ENCODE measurements around the gene NELFE. TPM values are rescaled to one million over a fixed set of nuclear protein-coding genes. Genes with fewer than 3 reads are reported as not detected.

Gene NELFE
- total and polyA plus RNA-seq, 2 of the 13 experiments (the other 11 are each of a cell fraction or from before 2014, with no cell fraction given): 51.3 to 69.8 TPM

DNA sequence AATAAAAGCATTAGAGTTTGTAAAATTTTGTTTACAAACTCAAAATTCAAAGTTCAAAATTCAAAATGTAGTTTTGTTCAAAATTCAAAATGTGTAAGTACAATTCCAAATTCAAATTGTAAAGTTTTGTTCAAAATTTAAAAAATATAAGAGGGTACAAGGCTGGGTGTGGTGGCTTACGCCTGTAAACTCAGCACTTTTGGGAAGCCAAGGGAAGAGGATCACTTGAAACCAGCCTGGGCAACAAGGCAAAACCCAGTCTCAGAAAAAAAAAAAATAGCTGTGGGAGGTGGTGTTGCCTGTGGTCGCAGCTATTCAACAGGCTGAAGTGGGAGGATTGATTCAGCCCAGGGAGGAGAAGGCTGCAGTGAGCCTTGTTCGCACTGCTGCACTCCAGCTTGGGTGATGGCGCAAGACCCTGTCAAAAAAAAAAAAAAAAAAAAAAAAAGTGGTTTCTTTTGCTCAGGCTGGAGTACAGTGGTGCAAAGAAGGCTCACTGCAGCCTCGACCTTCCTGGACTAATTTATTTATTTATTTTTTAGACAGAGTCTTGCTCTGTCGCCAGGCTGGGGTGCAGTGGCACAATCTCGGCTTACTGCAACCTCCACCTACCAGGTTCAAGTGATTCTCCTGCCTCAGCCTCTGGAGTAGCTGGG is 51.5 kb downstream of the NELFE start:
- no TSS peak for BruUV-seq (replicated peaks)
- intact Hi-C loops (cut with micrococcal nuclease; ENCODE audit: unreplicated experiment) (no loop called here), in situ Hi-C loops (cut with HindIII; ENCODE audit: extremely low pct_ligation_motif_present, low pct_unique_long_range_greater_than_20kb) (loop anchor here (25.0 kb wide), 1 partner anchor 1055 kb away; the partner anchor contains the start of genes BRD2 and HLA-DMA)
- CTCF ChIA-PET (ENCODE audit: low intra/inter-chr PET ratio, low total read pairs): no interaction called here
- Histone ChIP-seq H3K27ac (ENCODE audit: extremely low read length, insufficient read depth, low read length) (peak overlapping the region; percentile 11), H3K4me1 (ENCODE audit: insufficient read depth, low read length) (peaks cover 62% of the 10 kb centered on the region), H3K36me3 (replicated peaks in 1 of 2; ENCODE audit: control insufficient read depth in 1 of 2, insufficient read depth in 2 of 2, low read length in 2 of 2) (no peaks in the 10 kb centered on the region), H3K79me2 (ENCODE audit: insufficient read depth, low read length) (no peaks in the 10 kb centered on the region), H3K27me3 (ENCODE audit: control insufficient read depth in 1 of 2, insufficient read depth in 2 of 2, low read length in 2 of 2) (peaks cover 1 to 6% of the 10 kb centered on the region in 2 experiments; a peak in 1 of 5 replicates), H3K4me3 (replicated peaks in 1 of 3; ENCODE audit: insufficient read depth in 1 of 3, low read depth in 2 of 3, low read length in 3 of 3) (peak overlapping the region; percentile 21 to 46 (median 25); a peak in 4 of 6 replicates), H3K4me2 (ENCODE audit: low read depth, low read length) (peak overlapping the region; percentile 68), H2AFZ (ENCODE audit: low read length) (no peak overlapping the region), H4K20me1 (ENCODE audit: insufficient read depth, low read length) (no peaks in the 10 kb centered on the region), H3K9me3 (ENCODE audit: low read length) (no peaks in the 10 kb centered on the region), H3K9ac (ENCODE audit: insufficient read depth, low read depth, low read length) (no peak overlapping the region; the same call in 1 of the 2 replicates)
- peak; percentile 76 for FAIRE-seq
- POLR2A ChIA-PET: interaction anchor here (0.7 to 3.9 kb wide), 20 partner anchors 9 to 1503 kb away, joined by 3 to 31 read pairs (median 5); partner anchors contain the start of genes BAG6, C2, CFB and DXO
- peak; percentile 86 for DNase-seq (ENCODE audit: low spot score)
- WGBS (ENCODE audit: low lambda C conversion rate): 4% methylated on average over 7 of the region's 7 CpGs
- ATAC-seq: peak; percentile 87
- TF ChIP-seq TBX2 (CRISPR knock-in tag; IDR thresholded peaks at IDR 0.05; ENCODE audit: borderline replicate concordance) (peak; percentile 43; the same call in 1 of the 2 replicates), ZNF629 (CRISPR knock-in tag; conservative IDR thresholded peaks at IDR 0.05) (0 out of 2 replicates have a peak, but pooled peaks have one; percentile 14), CREM (IDR thresholded peaks at IDR 0.05) (peak; percentile 34; the same call in 1 of the 2 replicates), CREM (CRISPR knock-in tag; IDR thresholded peaks at IDR 0.05) (no peak), EP300 (IDR thresholded peaks at IDR 0.05; ENCODE audit: low read depth in 2 of 2, low read length in 2 of 2) (peak in 1 of 2 experiments; percentile 31; a peak in 1 of 4 replicates), EP300 (CRISPR knock-in tag; IDR thresholded peaks at IDR 0.05; ENCODE audit: borderline replicate concordance) (no peak), XRCC5 (optimal IDR thresholded peaks at IDR 0.05; ENCODE audit: low read length) (peak; percentile 61), ZNF12 (CRISPR knock-in tag; IDR thresholded peaks at IDR 0.05) (peak; percentile 88), REPIN1 (CRISPR knock-in tag; IDR thresholded peaks at IDR 0.05; ENCODE audit: borderline replicate concordance, low read depth) (no peak), RFXAP (CRISPR knock-in tag; IDR thresholded peaks at IDR 0.05; ENCODE audit: borderline replicate concordance) (0 out of 2 replicates have a peak, but pooled peaks have one; percentile 24), MXI1 (IDR thresholded peaks at IDR 0.05; ENCODE audit: borderline replicate concordance, low read depth, low read length) (0 out of 3 replicates have a peak, but pooled peaks have one; percentile 27), CEBPB (IDR thresholded peaks at IDR 0.05; ENCODE audit: borderline replicate concordance, low read depth, low read length) (peak; percentile 95), ZBTB7B (CRISPR knock-in tag; IDR thresholded peaks at IDR 0.05) (0 out of 2 replicates have a peak, but pooled peaks have one; percentile 54), FOXO1 (CRISPR knock-in tag; IDR thresholded peaks at IDR 0.05) (0 out of 2 replicates have a peak, but pooled peaks have one; percentile 18)
- TF ChIP-seq, protein P1, sequence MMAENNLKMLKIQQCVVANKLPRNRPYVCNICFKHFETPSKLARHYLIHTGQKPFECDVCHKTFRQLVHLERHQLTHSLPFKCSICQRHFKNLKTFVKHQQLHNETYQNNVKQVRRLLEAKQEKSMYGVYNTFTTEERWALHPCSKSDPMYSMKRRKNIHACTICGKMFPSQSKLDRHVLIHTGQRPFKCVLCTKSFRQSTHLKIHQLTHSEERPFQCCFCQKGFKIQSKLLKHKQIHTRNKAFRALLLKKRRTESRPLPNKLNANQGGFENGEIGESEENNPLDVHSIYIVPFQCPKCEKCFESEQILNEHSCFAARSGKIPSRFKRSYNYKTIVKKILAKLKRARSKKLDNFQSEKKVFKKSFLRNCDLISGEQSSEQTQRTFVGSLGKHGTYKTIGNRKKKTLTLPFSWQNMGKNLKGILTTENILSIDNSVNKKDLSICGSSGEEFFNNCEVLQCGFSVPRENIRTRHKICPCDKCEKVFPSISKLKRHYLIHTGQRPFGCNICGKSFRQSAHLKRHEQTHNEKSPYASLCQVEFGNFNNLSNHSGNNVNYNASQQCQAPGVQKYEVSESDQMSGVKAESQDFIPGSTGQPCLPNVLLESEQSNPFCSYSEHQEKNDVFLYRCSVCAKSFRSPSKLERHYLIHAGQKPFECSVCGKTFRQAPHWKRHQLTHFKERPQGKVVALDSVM (CRISPR knock-in tag; IDR thresholded peaks at IDR 0.05): peak; percentile 77
